ENCODE data around the gene PRCC.

Gene PRCC

DNA sequence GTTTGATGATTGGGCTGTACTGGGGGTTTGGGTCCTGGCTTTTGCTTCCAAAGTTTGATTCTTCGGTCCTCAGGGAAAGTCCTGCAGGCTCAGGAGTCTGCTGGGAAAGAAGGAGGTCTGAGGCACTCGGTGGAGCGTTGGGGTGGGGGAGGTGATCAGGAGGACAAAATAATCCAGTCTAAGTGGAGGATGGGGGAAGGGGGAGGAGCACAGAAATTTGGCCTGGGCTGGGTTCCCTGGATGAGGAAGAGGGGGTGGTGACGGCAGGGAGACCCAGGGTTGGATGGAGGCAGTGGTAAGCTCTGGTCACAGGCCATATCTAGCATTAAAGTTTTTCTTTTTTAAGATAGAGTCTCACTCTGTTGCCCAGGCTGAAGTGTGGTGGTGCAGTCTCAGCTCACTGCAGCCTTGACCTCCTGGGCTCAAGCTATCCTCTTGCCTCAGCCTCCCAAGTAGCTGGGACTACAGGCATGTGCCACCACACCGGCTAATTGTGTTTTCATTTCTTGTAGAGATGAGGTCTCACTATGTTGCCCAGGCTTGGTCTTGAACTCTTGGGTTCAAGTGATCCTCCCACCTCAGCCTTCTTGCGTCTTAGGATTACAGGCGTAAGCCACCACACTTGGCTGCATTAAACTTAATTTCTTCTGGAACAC, 42.5 kb downstream of the PRCC start:
- TF ChIP-seq, protein P1, sequence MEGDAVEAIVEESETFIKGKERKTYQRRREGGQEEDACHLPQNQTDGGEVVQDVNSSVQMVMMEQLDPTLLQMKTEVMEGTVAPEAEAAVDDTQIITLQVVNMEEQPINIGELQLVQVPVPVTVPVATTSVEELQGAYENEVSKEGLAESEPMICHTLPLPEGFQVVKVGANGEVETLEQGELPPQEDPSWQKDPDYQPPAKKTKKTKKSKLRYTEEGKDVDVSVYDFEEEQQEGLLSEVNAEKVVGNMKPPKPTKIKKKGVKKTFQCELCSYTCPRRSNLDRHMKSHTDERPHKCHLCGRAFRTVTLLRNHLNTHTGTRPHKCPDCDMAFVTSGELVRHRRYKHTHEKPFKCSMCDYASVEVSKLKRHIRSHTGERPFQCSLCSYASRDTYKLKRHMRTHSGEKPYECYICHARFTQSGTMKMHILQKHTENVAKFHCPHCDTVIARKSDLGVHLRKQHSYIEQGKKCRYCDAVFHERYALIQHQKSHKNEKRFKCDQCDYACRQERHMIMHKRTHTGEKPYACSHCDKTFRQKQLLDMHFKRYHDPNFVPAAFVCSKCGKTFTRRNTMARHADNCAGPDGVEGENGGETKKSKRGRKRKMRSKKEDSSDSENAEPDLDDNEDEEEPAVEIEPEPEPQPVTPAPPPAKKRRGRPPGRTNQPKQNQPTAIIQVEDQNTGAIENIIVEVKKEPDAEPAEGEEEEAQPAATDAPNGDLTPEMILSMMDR (conservative IDR thresholded peaks at IDR 0.05): no peak
- H3K27ac ChIP-seq: no peak overlapping the region

DNA sequence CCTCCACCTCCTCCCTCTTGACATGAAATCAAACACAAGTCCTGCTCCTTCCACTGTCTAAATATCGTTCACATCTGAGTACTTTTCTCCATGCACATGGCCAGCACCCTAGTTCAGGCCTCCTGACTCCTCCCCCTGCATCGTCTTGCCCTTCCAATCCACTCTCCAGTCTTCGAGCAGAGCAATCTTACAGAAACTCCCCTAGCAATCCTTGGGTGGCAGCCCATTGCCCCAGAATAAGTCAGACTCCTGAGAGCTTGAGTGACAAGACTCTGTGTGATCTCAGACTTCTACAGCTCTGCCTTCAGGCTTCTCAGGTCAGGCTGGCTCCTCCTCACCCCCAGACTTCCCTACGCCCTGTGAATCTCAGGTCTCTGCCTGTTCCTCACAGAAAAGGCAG, 43.8 kb downstream of the PRCC start:
- no peak overlapping the region for H3K27ac ChIP-seq
- TF ChIP-seq, protein P1 (conservative IDR thresholded peaks at IDR 0.05): no peak

DNA sequence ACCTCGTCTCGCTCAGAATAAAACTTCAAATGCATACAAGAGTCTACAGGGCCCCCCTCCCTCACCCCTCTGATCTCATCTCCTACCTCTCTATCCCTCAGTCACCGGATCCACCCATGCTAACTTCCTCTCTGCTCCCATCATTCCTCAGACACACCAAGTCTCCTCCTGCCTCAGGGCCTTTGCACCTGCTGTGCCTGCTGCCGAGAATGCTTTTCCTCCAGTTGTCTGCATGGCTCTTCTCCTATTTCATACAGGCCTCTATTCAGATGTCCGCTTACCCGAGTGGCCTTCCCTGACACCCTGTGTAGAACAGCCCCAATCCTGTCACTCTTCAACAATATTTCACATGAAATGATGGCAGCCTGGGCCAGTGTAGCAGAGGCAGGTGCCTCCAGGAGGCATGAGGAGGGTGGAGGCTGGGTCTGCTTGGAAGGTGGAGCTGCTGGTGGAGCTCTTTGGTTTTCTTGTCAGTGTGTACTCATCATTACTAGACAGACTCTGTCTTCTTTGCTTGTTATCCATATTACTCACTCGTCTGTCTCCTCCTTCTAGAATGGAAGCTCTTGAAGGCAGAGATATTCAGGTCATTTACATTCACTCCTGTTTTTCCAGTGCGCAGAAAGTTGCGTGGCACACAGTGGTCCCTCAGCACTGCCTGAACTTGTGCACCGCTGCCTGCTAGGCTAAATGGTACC, 45.1 kb downstream of the PRCC start:
- no peak overlapping the region for H3K27ac ChIP-seq
- TF ChIP-seq, protein P1 (conservative IDR thresholded peaks at IDR 0.05): no peak

DNA sequence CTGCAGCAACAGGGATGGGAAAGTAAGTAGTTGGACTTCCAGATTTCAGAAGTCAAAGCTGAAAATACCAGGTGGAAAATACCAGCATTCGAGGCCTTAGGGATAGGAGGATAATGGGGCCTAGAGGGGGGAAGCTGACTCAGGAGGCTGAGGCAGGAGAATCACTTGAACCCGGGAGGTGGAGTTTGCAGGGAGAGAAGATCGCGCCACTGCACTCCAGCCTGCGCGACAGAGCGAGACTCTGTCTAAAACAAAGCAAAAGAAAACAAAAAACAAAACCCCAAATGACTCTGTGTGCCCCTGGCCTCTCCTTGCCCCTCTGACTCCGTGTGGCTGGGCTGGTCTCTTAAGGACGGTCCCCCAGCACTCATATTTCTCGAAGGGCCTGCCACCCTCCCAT, 46.0 kb downstream of the PRCC start:
- TF ChIP-seq, protein P1 (conservative IDR thresholded peaks at IDR 0.05): no peak
- peak overlapping the region; percentile 34; the same call in 1 of the 2 replicates for H3K27ac ChIP-seq

DNA sequence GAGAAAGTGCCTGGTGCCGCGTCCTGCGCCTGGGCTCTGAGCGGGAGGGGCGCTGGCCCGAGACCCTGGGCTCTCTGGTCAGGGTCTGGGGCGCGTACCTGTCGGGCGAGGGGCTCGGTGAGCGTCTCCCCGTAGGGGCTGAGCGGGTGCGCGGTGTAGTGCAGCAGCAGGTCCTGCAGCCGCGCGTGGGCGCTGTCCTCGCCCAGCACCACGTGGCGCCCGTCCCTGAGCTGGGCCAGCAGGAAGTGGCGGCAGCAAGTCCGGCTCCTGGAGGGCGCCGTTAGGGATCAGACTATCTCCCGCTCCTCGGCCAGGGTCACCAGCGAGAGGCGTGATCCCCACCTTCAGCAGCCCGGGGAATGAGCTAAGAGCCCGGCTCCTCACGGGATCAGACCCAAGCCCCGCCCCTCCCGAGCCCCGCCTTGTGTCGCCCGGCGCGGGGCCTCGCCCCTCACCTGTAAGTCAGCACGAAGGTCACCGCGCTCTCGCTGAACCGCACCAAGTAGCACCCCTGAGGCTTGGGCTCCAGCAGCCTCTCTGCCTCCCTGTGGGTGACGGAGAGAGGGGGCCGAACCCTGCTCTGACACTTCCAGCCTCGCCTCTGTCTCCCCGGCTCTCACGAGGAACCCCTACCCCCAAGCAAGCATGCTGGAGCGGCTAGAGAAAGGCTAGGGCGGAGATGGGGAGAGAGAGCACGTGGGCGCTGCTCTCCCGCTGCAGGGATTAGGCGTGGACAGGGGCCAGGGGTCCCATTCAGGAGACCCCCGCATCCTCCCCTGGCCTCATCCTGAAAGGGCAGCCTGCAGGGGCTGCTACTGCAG, 46.6 kb downstream of the PRCC start:
- TF ChIP-seq, protein P1 (conservative IDR thresholded peaks at IDR 0.05): peak; percentile 81
- peak overlapping the region; percentile 34; the same call in 1 of the 2 replicates for H3K27ac ChIP-seq

DNA sequence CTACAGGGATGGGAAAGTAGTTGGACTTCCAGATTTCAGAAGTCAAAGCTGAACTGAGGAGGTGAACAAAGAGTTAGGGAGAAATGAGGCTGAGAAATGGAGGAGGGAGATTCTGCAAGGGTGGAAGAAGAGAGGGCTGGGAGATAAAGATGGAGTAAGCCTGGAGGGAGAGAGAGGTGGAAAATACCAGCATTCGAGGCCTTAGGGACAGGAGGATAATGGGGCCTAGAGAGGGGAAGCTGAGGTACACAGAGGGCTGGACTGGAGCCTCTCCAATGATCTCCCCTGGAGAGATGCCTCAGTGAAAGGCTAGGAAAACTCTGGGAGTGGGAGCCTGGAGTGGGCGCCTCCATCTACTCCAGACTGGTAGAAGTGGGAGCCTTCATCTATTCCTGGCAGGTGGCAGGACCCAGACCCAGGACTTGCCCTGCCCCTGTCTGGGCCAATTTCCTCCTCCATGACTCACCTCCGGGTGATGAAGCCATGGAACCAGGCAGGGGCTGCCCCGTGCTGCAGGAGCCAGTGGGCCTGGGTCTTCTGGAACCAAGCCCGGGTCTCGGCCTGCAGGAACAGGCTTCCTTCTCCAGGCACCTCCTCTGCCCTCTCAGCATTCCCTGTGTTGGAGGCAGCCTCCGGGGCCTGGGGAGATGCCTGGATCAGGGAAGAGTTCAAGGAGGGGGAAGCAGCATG, 47.4 kb downstream of the PRCC start:
- H3K27ac ChIP-seq: peak overlapping the region; percentile 34; the same call in 1 of the 2 replicates
- TF ChIP-seq, protein P1 (conservative IDR thresholded peaks at IDR 0.05): no peak

Measured in VCaP (cell line).